NCI-H446 treated with DMSO at 0.1 percent for 48 hours (cell line): ENCODE measurements around the gene LTV1.

Source experiments
- DNase-seq: peaks from one replicate; lab custom pipeline; 2025; lab: John Stamatoyannopoulos, UW

LTV1 gene

DNA sequence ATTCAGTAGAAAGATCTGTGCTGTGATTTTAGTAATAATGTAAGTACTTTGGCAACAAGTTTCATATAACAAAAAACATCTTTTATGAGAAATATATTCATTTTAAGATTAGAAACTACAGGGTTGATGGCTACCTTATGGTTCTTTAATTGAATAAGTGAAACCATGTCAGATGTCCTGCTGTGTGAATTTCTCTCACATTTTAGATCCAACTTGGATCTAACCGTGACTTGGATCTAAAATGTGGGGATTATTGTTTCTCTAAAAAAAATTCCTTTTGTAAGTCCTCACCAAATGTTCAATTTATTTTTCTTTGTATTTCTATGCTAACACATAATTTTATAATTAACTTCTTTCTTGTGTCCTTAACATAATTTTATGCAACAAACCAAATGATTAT, 51.5 kb downstream of the LTV1 start:
- no peak for DNase-seq

DNA sequence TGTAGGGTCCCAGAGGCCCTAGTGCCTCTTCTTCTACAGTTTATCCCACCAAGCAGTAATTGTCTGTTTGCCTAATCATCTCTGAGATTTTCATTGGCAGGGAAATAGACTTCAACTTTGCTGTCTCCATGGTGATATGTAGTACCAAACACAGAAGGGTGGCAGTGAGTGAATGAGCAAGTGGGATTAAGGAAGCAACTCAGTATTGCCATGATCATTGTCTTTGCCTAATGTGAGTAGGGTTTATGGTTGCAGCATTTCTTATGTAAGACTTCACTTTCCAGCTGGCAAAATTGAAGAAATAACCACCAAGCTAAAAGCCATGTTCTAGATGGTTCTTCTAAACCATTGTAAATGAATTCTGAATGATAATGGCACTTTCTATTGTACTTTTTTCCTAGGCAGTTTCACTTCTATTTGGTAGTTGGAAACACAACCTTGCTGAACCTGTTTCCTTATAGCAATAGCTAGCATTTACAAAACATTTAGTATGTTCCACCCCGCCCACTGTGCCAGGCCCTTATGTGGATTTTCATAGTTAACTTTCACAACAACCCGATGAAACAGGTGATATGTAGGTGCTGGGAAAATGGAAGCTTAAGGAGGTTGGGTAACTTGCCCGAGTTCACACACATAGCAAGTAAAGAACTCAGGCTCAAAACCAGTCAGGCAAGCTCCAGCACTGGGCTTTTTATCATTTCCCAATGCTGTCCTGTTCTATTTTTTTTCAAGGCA, 53.2 kb downstream of the LTV1 start:
- DNase-seq = no peak

DNA sequence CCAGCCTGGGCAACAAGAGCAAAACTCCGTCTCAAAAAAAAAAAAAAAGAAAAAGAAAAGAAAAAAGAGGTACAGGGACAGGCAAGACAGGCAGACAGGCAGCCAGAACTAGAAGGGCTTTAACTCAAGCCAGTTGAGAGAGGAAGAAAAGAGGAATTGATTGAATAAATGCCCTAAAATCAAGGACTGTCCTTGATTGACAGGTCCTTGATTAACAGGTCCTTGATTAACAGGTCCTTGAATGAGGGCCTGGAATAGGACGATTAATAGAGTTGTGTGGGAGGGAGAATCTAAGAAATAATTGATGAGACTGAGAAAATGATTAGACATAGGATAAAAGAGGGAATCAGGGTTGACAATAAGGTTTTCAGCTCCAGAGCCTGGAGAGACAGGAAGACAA, 57.2 kb downstream of the LTV1 start:
- DNase-seq = no peak

DNA sequence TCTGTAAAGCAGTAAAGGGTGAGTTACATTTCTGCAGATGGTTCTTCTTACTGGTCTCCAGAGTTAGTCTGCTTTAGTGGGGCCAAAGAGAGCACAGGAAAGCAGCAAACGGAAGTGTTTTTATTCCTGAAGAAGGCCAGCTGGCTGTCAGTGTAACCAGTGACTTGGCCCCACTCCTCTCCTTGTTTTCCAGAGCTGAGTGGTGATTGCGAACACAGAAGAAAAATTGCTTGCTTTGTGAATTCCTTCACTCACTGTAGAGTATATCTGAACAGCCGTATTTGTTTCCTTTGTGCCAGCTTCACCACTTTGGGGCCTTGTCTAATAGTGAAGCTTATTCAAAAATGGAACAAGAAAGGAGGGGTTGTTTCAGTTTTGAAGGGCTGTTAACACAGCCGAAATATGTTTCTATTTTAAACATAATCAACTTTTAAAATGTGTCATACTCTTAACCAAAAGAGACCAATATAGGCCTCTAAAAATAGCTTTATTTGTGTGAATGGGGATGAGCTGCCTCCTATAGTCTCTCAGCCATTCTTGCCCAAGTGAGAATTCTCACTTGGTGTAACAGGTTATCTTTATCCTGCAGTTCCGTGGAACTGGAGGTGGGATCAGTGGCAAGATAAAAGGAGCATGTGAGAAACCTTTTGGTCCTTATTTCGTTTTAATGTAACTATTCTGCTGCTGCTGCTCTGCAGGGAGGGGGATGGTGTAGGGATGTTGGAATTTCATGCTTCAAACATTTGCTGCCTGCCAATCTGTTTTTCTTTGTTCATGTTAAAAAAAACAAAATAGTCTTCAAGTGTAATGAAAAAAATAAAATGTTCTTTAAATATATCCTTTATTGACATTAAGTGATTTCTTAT, 59.0 kb downstream of the LTV1 start:
- no peak for DNase-seq

DNA sequence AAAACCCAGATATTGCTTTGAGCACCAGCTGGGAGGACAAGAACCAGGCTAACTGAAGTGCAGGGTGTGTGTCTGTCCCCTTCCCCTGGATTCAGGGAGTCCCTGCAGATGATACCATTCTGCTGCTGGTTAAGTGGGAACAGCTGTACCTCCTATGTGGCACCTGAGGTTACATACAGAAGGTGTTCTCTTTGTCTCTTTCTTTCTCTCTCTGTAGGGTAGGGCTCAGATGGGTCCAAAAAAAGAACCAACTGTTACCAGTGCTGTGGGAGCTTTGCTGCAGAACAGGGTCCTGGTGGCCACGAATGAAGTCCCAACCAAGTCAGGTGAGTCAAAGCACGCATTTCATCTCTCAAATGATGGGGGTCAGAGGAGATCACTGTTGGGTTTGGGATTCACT, 59.7 kb downstream of the LTV1 start:
- DNase-seq = no peak

DNA sequence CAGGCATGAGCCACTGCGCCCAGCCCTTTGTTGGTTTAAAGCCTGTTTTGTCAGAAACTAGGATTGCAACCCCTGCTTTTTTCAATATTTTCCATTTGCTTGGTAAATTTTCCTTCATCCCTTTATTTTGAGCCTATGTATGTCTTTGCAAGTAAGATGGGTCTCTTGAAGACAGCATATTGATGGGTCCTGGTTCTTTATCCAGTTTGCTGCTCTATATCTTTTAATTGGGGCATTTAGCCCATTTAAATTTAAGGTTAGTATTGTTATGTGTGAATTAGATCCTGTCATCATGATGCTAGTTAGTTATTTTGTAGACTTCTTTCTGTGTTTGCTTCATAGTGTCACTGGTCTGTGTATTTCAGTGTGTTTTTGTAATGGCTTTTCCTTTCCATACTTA, 67.9 kb downstream of the LTV1 start:
- DNase-seq = no peak

DNA sequence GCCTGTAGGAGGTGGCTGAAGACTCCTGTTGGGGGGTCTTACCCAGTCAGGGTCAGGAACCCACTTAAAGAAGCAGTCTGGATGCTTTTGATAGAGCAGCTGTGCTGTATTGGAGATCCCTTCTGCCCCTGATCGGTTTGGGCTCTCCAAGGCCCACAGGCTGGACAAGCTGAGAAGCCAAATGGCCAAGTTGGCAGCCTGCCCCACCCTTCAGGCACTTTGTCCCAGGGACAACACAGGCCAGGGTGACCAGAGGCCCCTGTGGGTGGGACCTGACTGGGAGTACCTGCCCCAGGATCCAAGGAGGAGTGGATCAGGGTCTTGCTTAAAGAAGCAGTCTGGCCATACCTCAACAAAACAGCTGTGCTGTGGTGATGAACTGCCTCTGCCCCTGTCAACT, 69.5 kb downstream of the LTV1 start:
- DNase-seq = no peak
